ENCODE results near the gene RAP1GAP2.
"Not testable (repeated sequence)": the region's sequence is repeated elsewhere in the genome, so short reads cannot be mapped to it uniquely, and the experiment has no call there.

RAP1GAP2 gene

GRCh38 chr17:2796164-2797125, at the start of gene RAP1GAP2:
RAP1GAP2 (plus strand) TSS chr17:2796438; CDS start chr17:2796528, 90 bp downstream.
- DNase-seq (ENCODE audit: low read depth): peak; percentile 32

GRCh38 chr17:2749058-2749783, 47.0 kb upstream of the RAP1GAP2 start, which contains the start of gene CCDC92B:
CCDC92B (minus strand) TSS chr17:2749652; CDS start chr17:2735145, 14,507 bp downstream.
- no peak for DNase-seq (ENCODE audit: low read depth)

- peak; percentile 41 for DNase-seq (ENCODE audit: low read depth)
Measured at GRCh38 chr17:2749784-2750181, 46.5 kb upstream of the RAP1GAP2 start.

GRCh38 chr17:2750721-2751120, 45.5 kb upstream of the RAP1GAP2 start:
- no peak for DNase-seq (ENCODE audit: low read depth)

- no peak for DNase-seq (ENCODE audit: low read depth)
Measured at GRCh38 chr17:2751491-2751890, 44.7 kb upstream of the RAP1GAP2 start.

GRCh38 chr17:2755891-2756724, 40.1 kb upstream of the RAP1GAP2 start:
- no peak for DNase-seq (ENCODE audit: low read depth)

GRCh38 chr17:2758870-2759269, 37.4 kb upstream of the RAP1GAP2 start:
- DNase-seq (ENCODE audit: low read depth): no peak

- no peak for DNase-seq (ENCODE audit: low read depth)
Measured at GRCh38 chr17:2770129-2770528, 26.1 kb upstream of the RAP1GAP2 start.

- DNase-seq (ENCODE audit: low read depth): no peak
Measured at GRCh38 chr17:2775206-2775605, 21.0 kb upstream of the RAP1GAP2 start.

- DNase-seq (ENCODE audit: low read depth): no peak
Measured at GRCh38 chr17:2776589-2777241, 19.5 kb upstream of the RAP1GAP2 start.

GRCh38 chr17:2777242-2777867, 18.9 kb upstream of the RAP1GAP2 start:
- DNase-seq (ENCODE audit: low read depth): no peak

- DNase-seq (ENCODE audit: low read depth): no peak
Measured at GRCh38 chr17:2778489-2778888, 17.7 kb upstream of the RAP1GAP2 start.

- DNase-seq (ENCODE audit: low read depth): no peak
Measured at GRCh38 chr17:2779545-2779944, 16.7 kb upstream of the RAP1GAP2 start.

- DNase-seq (ENCODE audit: low read depth): no peak
Measured at GRCh38 chr17:2780256-2780655, 16.0 kb upstream of the RAP1GAP2 start.

GRCh38 chr17:2780931-2781454, 15.2 kb upstream of the RAP1GAP2 start:
- DNase-seq (ENCODE audit: low read depth): no peak

GRCh38 chr17:2781598-2781997, 14.6 kb upstream of the RAP1GAP2 start:
- not testable (repeated sequence) for DNase-seq (ENCODE audit: low read depth)

- DNase-seq (ENCODE audit: low read depth): no peak
Measured at GRCh38 chr17:2782055-2782454, 14.2 kb upstream of the RAP1GAP2 start.

GRCh38 chr17:2783310-2784030, 12.8 kb upstream of the RAP1GAP2 start:
- no peak for DNase-seq (ENCODE audit: low read depth)

- DNase-seq (ENCODE audit: low read depth): no peak
Measured at GRCh38 chr17:2784864-2785263, 11.4 kb upstream of the RAP1GAP2 start.

- DNase-seq (ENCODE audit: low read depth): not testable (repeated sequence)
Measured at GRCh38 chr17:2785376-2785775, 10.9 kb upstream of the RAP1GAP2 start.

Measured in stimulated activated CD8-positive, alpha-beta memory T cell treated with anti-CD3 and anti-CD28 coated beads, Interleukin-15, amount 100 ng/mL, for 1 hour (primary cell).